Skeletal muscle tissue (tissue), 4 donors: ENCODE results near the gene TRAPPC8. TPM values are rescaled to one million over a fixed set of nuclear protein-coding genes. Genes with fewer than 3 reads are reported as not detected.
A peak's percentile ranks its signal among the peaks of the same experiment; 100 is the strongest.
"Not testable (repeated sequence)": the region's sequence is repeated elsewhere in the genome, so short reads cannot be mapped to it uniquely, and the experiment has no call there.

ENCODE experiments used
- H3K27ac ChIP-seq: one replicate; pipeline ENCODE4 v1.7.0; 2013; ENCODE audit warnings: mild to moderate bottlenecking, low read depth, low read length, inconsistent platforms
- H3K27me3 ChIP-seq, 3 donors: one replicate each; pipeline ENCODE4 v1.7.0; 2013; ENCODE audit warnings: low read length in 3 of 3; ENCODE audit not compliant: control insufficient read depth in 3 of 3, insufficient read depth in 3 of 3
- H3K36me3 ChIP-seq, 3 donors: one replicate each; pipeline ENCODE4 v1.7.0; 2013; ENCODE audit warnings: low read length in 3 of 3; ENCODE audit not compliant: control insufficient read depth in 3 of 3, insufficient read depth in 3 of 3
- H3K4me1 ChIP-seq, 3 donors: one replicate each; pipeline ENCODE4 v1.7.0; 2013; ENCODE audit warnings: low read length in 3 of 3, mild to moderate bottlenecking in 3 of 3; ENCODE audit not compliant: control insufficient read depth in 3 of 3, insufficient read depth in 3 of 3
- H3K4me3 ChIP-seq, 3 donors: one replicate each; pipeline ENCODE4 v1.7.0; 2013; ENCODE audit warnings: low read length in 3 of 3
- H3K9ac ChIP-seq, 3 donors: one replicate each; pipeline ENCODE4 v1.7.0; 2013; ENCODE audit warnings: low read length in 3 of 3, mild to moderate bottlenecking in 3 of 3, moderate library complexity in 2 of 3, low read depth in 1 of 3
- H3K9me3 ChIP-seq, 3 donors: one replicate each; pipeline ENCODE4 v1.7.0; 2013; ENCODE audit warnings: low read length in 3 of 3; ENCODE audit not compliant: control insufficient read depth in 3 of 3
- total RNA-seq: library from RNA; depleted of rRNA; stranded (reverse); fragments of >200 nt; gene quantifications from one replicate; pipeline ENCODE4 v1.2.3, GENCODE V29; 2014
- donor health status: Osteomylitis.

TRAPPC8 gene
- total RNA-seq, 1 donor from 2014 or later = 44.9 TPM

GRCh38 chr18:31943878-31944816, 1.2 kb upstream of the TRAPPC8 start:
- Histone ChIP-seq H3K9me3 (no peaks in the 10 kb centered on the region), H3K36me3 (no peaks in the 10 kb centered on the region), H3K27ac (peak overlapping the region; percentile 69), H3K9ac (peak overlapping the region; percentile 78 to 93 (median 90)), H3K4me3 (peak overlapping the region; percentile 91 to 98 (median 93)), H3K27me3 (no peaks in the 10 kb centered on the region), H3K4me1 (peaks cover 7 to 23% (median 19%) of the 10 kb centered on the region in 3 donors)

- H3K27ac ChIP-seq = peak overlapping the region; percentile 90
- H3K9ac ChIP-seq = peak overlapping the region; percentile 71 to 96 (median 94)
- H3K4me1 ChIP-seq = peaks cover 7 to 26% (median 19%) of the 10 kb centered on the region in 3 donors
- no peaks in the 10 kb centered on the region for H3K9me3 ChIP-seq
- H3K36me3 ChIP-seq = no peaks in the 10 kb centered on the region
- H3K4me3 ChIP-seq = peak overlapping the region; percentile 82 to 98 (median 83)
- H3K27me3 ChIP-seq = no peaks in the 10 kb centered on the region
These were observed 483 bp downstream of the TRAPPC8 start for GRCh38 chr18:31942291-31942998.

- H3K36me3 ChIP-seq = no peaks in the 10 kb centered on the region
- H3K9me3 ChIP-seq = no peaks in the 10 kb centered on the region
- peak overlapping the region in 2 of 3 donors; percentile 94 to 96 for H3K9ac ChIP-seq
- H3K27me3 ChIP-seq = no peaks in the 10 kb centered on the region
- peaks cover 7 to 26% (median 19%) of the 10 kb centered on the region in 3 donors for H3K4me1 ChIP-seq
- peak overlapping the region in 2 of 3 donors; percentile 83 to 98 for H3K4me3 ChIP-seq
- H3K27ac ChIP-seq = no peak overlapping the region
These were observed 1.7 kb downstream of the TRAPPC8 start for GRCh38 chr18:31941010-31941809.

DNA sequence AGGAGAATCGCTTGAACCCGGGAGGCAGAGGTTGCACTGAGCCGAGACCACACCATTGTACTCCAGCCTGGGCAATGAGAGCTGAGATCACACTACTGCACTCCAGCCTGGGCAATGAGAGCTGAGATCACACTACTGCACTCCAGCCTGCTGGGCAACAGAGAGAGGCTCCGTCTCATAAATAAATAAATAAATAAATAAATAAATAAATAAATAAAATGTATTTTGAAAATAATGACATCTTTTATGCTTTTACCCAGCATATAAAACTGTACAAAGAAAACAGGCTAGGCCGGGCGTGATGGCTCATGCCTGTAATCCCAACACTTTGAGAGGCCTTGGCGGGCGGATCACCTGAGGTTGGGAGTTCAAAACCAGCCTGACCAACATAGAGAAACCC, 8.2 kb downstream of the TRAPPC8 start:
- H3K4me1 ChIP-seq, H3K36me3 ChIP-seq, H3K9me3 ChIP-seq, H3K4me3 ChIP-seq, H3K9ac ChIP-seq, H3K27me3 ChIP-seq, H3K27ac ChIP-seq: not testable (repeated sequence)

DNA sequence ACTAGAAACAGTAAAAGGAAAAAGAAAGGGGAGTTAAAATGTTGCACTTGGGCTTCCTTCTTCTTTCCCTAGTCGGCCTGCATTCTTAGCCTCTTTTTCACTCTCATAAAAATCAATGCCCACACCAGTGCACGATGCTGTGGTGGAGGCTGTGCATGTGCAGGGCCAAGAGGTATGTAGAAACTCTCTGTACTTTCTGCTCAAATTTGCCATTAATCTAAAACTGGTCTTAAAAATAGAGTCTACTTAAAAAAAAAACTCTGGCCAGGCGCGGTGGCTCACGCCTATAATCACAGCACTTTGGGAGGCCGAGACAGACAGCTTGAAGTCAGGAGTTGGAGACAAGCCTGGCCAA, 11.1 kb downstream of the TRAPPC8 start:
- H3K4me1 ChIP-seq = no peaks in the 10 kb centered on the region
- H3K27me3 ChIP-seq = no peaks in the 10 kb centered on the region
- no peak overlapping the region for H3K9ac ChIP-seq
- H3K9me3 ChIP-seq = no peaks in the 10 kb centered on the region
- H3K27ac ChIP-seq = no peak overlapping the region
- peaks cover 3 to 15% (median 4%) of the 10 kb centered on the region in 3 donors for H3K36me3 ChIP-seq
- H3K4me3 ChIP-seq = no peak overlapping the region

DNA sequence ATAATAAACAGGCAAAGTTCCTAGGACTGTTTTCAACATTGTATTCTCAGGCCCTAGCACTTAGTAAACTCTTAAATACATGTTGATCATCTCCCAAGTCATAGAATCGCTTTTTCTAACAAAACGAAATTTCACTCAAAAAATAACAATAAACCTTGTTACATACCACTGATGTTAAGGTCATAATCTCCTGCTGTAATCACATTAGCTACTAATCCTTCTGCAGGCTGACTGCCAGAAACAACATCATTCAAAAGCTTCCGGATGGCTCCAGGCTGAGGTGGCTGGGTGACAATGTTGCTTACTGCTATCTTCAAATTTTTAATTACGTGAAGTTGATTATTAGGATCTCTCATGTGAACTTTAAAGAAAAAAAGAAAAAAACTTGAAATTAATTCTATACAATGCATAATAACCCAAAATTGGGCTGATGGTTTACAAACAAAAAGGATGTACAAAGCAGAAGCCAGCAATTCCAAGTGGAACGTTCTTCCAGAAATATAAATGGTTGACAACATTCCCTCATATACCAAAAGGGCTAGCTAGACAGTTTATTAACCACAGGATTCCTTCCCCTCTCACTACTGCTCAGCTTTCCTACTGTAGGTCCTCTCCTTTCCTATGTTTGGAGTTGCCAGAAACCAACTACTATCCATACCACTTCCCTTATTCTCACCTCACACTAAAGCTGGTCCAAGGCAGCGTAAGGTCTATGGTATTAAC, 11.6 kb downstream of the TRAPPC8 start:
- Histone ChIP-seq H3K4me3 (no peak overlapping the region), H3K9me3 (no peaks in the 10 kb centered on the region), H3K9ac (no peak overlapping the region), H3K4me1 (no peaks in the 10 kb centered on the region), H3K36me3 (peaks cover 3 to 16% (median 7%) of the 10 kb centered on the region in 3 donors), H3K27me3 (no peaks in the 10 kb centered on the region), H3K27ac (no peak overlapping the region)

DNA sequence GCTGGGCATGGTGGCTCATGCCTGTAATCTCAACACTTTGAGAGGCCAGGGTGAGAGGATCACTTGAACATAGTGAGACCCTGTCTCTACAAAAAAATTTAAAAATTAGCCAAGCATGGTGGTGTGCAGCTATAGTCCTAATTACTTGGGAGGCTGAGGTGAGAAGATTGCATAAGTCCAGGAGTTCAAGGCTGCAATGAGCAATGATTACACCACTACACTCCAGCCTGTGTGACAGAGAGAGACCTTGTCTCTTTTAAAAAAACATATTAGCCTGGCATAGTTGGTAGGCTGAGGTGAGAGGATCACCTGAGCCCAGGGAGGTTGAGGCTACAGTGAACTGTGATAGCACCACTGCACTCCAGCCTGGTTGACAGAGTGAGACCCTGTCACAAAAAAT, 13.7 kb downstream of the TRAPPC8 start:
- H3K9me3 ChIP-seq = no peaks in the 10 kb centered on the region
- no peaks in the 10 kb centered on the region for H3K27me3 ChIP-seq
- H3K9ac ChIP-seq = no peak overlapping the region
- H3K27ac ChIP-seq = no peak overlapping the region
- H3K4me3 ChIP-seq = no peak overlapping the region
- peaks cover 0 to 16% (median 10%) of the 10 kb centered on the region in 3 donors for H3K36me3 ChIP-seq
- H3K4me1 ChIP-seq = no peaks in the 10 kb centered on the region

GRCh38 chr18:31926988-31927387, 15.9 kb downstream of the TRAPPC8 start:
- not testable (repeated sequence) for H3K4me3 ChIP-seq, H3K9me3 ChIP-seq, H3K27me3 ChIP-seq, H3K9ac ChIP-seq, H3K4me1 ChIP-seq, H3K27ac ChIP-seq
- peaks cover 0 to 23% (median 18%) of the 10 kb centered on the region in 3 donors for H3K36me3 ChIP-seq

DNA sequence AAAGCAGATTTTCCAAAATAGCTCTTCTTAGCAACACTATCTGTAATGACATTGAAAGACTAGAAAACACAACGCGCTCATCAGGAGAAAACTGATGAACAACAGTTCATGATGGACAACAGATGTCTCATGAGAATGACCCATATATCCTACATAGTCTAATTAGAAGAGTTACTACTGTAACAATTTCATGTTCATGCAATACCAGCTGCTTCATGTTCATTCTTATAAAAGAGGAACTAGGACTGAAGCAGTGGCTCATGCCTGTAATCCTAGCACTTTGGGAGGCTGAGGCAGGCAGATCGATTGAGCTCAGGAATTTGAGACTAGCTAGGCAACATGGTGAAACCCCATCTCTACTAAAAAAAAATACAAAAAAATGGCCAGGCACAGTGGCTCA, 22.7 kb downstream of the TRAPPC8 start:
- Histone ChIP-seq H3K27ac (no peak overlapping the region), H3K4me3 (no peak overlapping the region), H3K36me3 (peaks cover 2 to 14% (median 7%) of the 10 kb centered on the region in 3 donors), H3K9ac (no peak overlapping the region), H3K27me3 (no peaks in the 10 kb centered on the region), H3K4me1 (no peaks in the 10 kb centered on the region), H3K9me3 (no peaks in the 10 kb centered on the region)
